GM13976 (cell line): ENCODE data around the gene PPARD.

Experiments used
- DNase-seq: peaks from one replicate; pipeline ENCODE4 v3.0.0; 2012; ENCODE audit warnings: low spot score
- CTCF ChIP-seq: IDR thresholded peaks from 2 replicates; pipeline ENCODE4 v1.5.1; 2012; ENCODE audit warnings: borderline replicate concordance, mild to moderate bottlenecking; ENCODE audit not compliant: insufficient read depth; ENCODE audit errors: extremely low read depth, missing control alignments, control extremely low read depth
- in situ Hi-C: fragments of 300-500 bp; cut with MboI; formaldehyde crosslinking; loops from one replicate; pipeline ENCODE4 v1.12.0; 2022; ENCODE audit warnings: low sequenced_read_pairs, mixed read lengths, inconsistent platforms; ENCODE audit not compliant: unreplicated experiment

The PPARD gene

GRCh38 chr6:35365594-35366203, 23.3 kb downstream of the PPARD start:
- in situ Hi-C loops = no loop called here
- DNase-seq = no peak
- no peak for TF ChIP-seq CTCF

GRCh38 chr6:35366204-35366596, 23.8 kb downstream of the PPARD start:
- in situ Hi-C loops = no loop called here
- no peak for TF ChIP-seq CTCF
- no peak for DNase-seq

GRCh38 chr6:35367646-35368037, 25.3 kb downstream of the PPARD start:
- in situ Hi-C loops = no loop called here
- no peak for DNase-seq
- no peak for TF ChIP-seq CTCF

- TF ChIP-seq CTCF = no peak
- DNase-seq = peak; percentile 64
- in situ Hi-C loops = no loop called here
Measured at GRCh38 chr6:35368038-35368887, 25.9 kb downstream of the PPARD start.

- TF ChIP-seq CTCF = no peak
- in situ Hi-C loops = no loop called here
- DNase-seq = peak; percentile 60
Measured at GRCh38 chr6:35370124-35370741, 27.9 kb downstream of the PPARD start.

- in situ Hi-C loops = no loop called here
- TF ChIP-seq CTCF = no peak
- DNase-seq = peak; percentile 42
Measured at GRCh38 chr6:35370785-35371493, 28.6 kb downstream of the PPARD start.
